H1 (cell line): Measurements from ENCODE around the gene DHRS2. TPM values are rescaled to one million over a fixed set of nuclear protein-coding genes. Genes with fewer than 3 reads are reported as not detected.

Experiments used
- ATF2 ChIP-seq: IDR thresholded peaks from 2 replicates; pipeline ENCODE4 v1.6.1; 2012; ENCODE audit warnings: low read length, inconsistent platforms
- CHD7 ChIP-seq: fragments of 300-600 bp; sonication (generic); IDR thresholded peaks from 2 replicates; pipeline ENCODE4 v1.7.1; 2012; ENCODE audit warnings: low read length, moderate library complexity, mild to moderate bottlenecking, inconsistent platforms; ENCODE audit not compliant: insufficient replicate concordance
- RNF2 ChIP-seq: fragments of 200-900, 300-1000 bp; sonication (generic); IDR thresholded peaks from 2 replicates; pipeline ENCODE4 v1.7.1; 2016; ENCODE audit warnings: borderline replicate concordance, low read depth, mild to moderate bottlenecking, antibody characterized with exemption, low read length; ENCODE audit not compliant: poor library complexity, severe bottlenecking; ENCODE audit errors: missing control alignments
- SIN3A ChIP-seq, 2 experiments: IDR thresholded peaks in 1 of 2; conservative IDR thresholded peaks in 1 of 2; 2 replicates each; pipeline ENCODE4 v1.6.1; 2011 to 2012; ENCODE audit warnings: low read length in 2 of 2, improper control_type of control experiment in 1 of 2, low read depth in 1 of 2, mild to moderate bottlenecking in 1 of 2
- YY1 ChIP-seq: IDR thresholded peaks from 2 replicates; pipeline ENCODE4 v1.6.1; 2011; ENCODE audit warnings: low read depth, mild to moderate bottlenecking, low read length
- polyA plus RNA-seq, 7 experiments: library from polyadenylated mRNA; depleted of rRNA in 3 of 7; stranded (reverse) in 5 of 7; unstranded in 2 of 7; fragments of >200 nt in 5 of 7; fragments of 200-250 nt in 2 of 7; gene quantifications; 1 replicate in 5 of 7; 2 replicates in 1 of 7; 4 replicates in 1 of 7; pipeline versions ENCODE4 v1.2.1 to v1.2.3, GENCODE V29; 2011 to 2013; ENCODE audit warnings: missing spikeins in 2 of 7, mixed read lengths in 2 of 7
- total RNA-seq: library from RNA; stranded (reverse); fragmentation: NEBNext Ultra II Directional; extraction: Animal tissue kit (Norgen Biotek cat#: 25700); gene quantifications from 2 replicates; pipeline ENCODE4 v1.2.1, GENCODE V29; 2021
- TF ChIP-seq, protein P1 (sequence below): IDR thresholded peaks from 2 replicates; pipeline ENCODE4 v1.6.1; 2011; ENCODE audit warnings: low read depth, mild to moderate bottlenecking, low read length; ENCODE audit not compliant: insufficient read depth

The DHRS2 gene
- total and polyA plus RNA-seq, 2 of the 8 experiments (the other 6 are each of a cell fraction or from before 2014, with no cell fraction given), result 1.1 to 3.5 TPM

DNA sequence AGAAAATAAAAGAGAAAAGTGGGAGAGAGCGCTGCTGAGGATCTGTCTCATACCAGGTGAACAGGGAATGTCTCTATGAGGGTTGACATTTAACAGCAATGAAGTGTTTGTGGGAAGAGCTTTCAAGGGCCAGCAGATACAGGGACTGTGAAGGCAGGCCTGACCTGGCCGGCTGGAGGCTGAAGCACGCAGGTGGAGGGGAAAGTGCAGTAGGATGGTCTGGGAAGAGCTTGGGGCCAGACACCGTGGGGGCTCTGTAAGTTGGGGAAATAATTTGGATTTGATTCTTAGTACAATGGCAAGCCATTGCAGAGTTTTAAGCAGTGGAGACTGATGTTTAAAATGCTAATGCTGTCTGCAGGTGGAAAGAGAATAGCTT, 23.8 kb upstream of the DHRS2 start (continued):
- TF ChIP-seq CHD7 (no peak), RNF2 (no peak), SIN3A (conservative IDR thresholded peaks at IDR 0.05 in 1 of 2, IDR thresholded peaks at IDR 0.05 in 1 of 2; ENCODE audit: low read depth in 1 of 2, low read length in 2 of 2) (no peak), YY1 (no peak), ATF2 (no peak)
- TF ChIP-seq, protein P1, sequence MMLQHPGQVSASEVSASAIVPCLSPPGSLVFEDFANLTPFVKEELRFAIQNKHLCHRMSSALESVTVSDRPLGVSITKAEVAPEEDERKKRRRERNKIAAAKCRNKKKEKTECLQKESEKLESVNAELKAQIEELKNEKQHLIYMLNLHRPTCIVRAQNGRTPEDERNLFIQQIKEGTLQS, result no peak
